Measurements from ENCODE around the gene SHC2.
"Not testable (repeated sequence)": the region's sequence is repeated elsewhere in the genome, so short reads cannot be mapped to it uniquely, and the experiment has no call there.

The SHC2 gene

GRCh38 chr19:397321-397720, 63.5 kb downstream of the SHC2 start:
- H3K9me2 ChIP-seq (replicated peaks; ENCODE audit: low read depth, low read length), result no peaks in the 10 kb centered on the region
- no peak overlapping the region for H3K4me3 ChIP-seq (ENCODE audit: low read length, poor library complexity, severe bottlenecking)
- no peaks in the 10 kb centered on the region for H3K4me1 ChIP-seq (ENCODE audit: insufficient read depth, low read length, poor library complexity, severe bottlenecking)
- no peak overlapping the region for H2AFZ ChIP-seq (ENCODE audit: low read length)
- TF ChIP-seq EZH2phosphoT487 (IDR thresholded peaks at IDR 0.05; ENCODE audit: borderline replicate concordance), result no peak
- no peak for TF ChIP-seq CTCF (conservative IDR thresholded peaks at IDR 0.05; ENCODE audit: low read length)
- H3K79me2 ChIP-seq (ENCODE audit: insufficient read depth, low read length), result no peaks in the 10 kb centered on the region
- H3K9me3 ChIP-seq (ENCODE audit: insufficient read depth, low read depth, low read length), result peaks cover 16% of the 10 kb centered on the region; the same call in 1 of the 2 replicates
- H3F3A ChIP-seq (ENCODE audit: low read depth), result no peaks in the 10 kb centered on the region
- no peaks in the 10 kb centered on the region for H3K36me3 ChIP-seq (ENCODE audit: insufficient read depth, low read length)
- no peaks in the 10 kb centered on the region for H4K20me1 ChIP-seq (ENCODE audit: insufficient read depth, low read length, poor library complexity, severe bottlenecking)
- no peak overlapping the region for H3K4me2 ChIP-seq (ENCODE audit: low read depth, low read length, poor library complexity, severe bottlenecking)
- H3K9ac ChIP-seq (ENCODE audit: low read depth, low read length, poor library complexity, severe bottlenecking), result no peak overlapping the region
- no peaks in the 10 kb centered on the region for H3K27me3 ChIP-seq (ENCODE audit: insufficient read depth, low read length, poor library complexity, severe bottlenecking)

- no peak for TF ChIP-seq CTCF (conservative IDR thresholded peaks at IDR 0.05; ENCODE audit: low read length)
- no peak for TF ChIP-seq EZH2phosphoT487 (IDR thresholded peaks at IDR 0.05; ENCODE audit: borderline replicate concordance)
- Histone ChIP-seq H3K4me3 (ENCODE audit: low read length, poor library complexity, severe bottlenecking) (no peak overlapping the region), H4K20me1 (ENCODE audit: insufficient read depth, low read length, poor library complexity, severe bottlenecking) (no peaks in the 10 kb centered on the region), H3F3A (ENCODE audit: low read depth) (no peaks in the 10 kb centered on the region), H3K4me1 (ENCODE audit: insufficient read depth, low read length, poor library complexity, severe bottlenecking) (no peaks in the 10 kb centered on the region), H3K27me3 (ENCODE audit: insufficient read depth, low read length, poor library complexity, severe bottlenecking) (no peaks in the 10 kb centered on the region), H2AFZ (ENCODE audit: low read length) (no peak overlapping the region), H3K9ac (ENCODE audit: low read depth, low read length, poor library complexity, severe bottlenecking) (no peak overlapping the region), H3K36me3 (ENCODE audit: insufficient read depth, low read length) (no peaks in the 10 kb centered on the region), H3K9me3 (ENCODE audit: insufficient read depth, low read depth, low read length) (peaks cover 25% of the 10 kb centered on the region; the same call in 1 of the 2 replicates), H3K4me2 (ENCODE audit: low read depth, low read length, poor library complexity, severe bottlenecking) (no peak overlapping the region), H3K79me2 (ENCODE audit: insufficient read depth, low read length) (no peaks in the 10 kb centered on the region), H3K9me2 (replicated peaks; ENCODE audit: low read depth, low read length) (no peaks in the 10 kb centered on the region)
Measured at GRCh38 chr19:395467-395866, 65.4 kb downstream of the SHC2 start.

- H3K36me3 ChIP-seq (ENCODE audit: insufficient read depth, low read length); H2AFZ ChIP-seq (ENCODE audit: low read length); H3K4me3 ChIP-seq (ENCODE audit: low read length, poor library complexity, severe bottlenecking); H3K9ac ChIP-seq (ENCODE audit: low read depth, low read length, poor library complexity, severe bottlenecking); H3K4me2 ChIP-seq (ENCODE audit: low read depth, low read length, poor library complexity, severe bottlenecking); H3K79me2 ChIP-seq (ENCODE audit: insufficient read depth, low read length); H4K20me1 ChIP-seq (ENCODE audit: insufficient read depth, low read length, poor library complexity, severe bottlenecking); H3F3A ChIP-seq (ENCODE audit: low read depth); H3K27me3 ChIP-seq (ENCODE audit: insufficient read depth, low read length, poor library complexity, severe bottlenecking); H3K9me2 ChIP-seq (replicated peaks; ENCODE audit: low read depth, low read length); H3K4me1 ChIP-seq (ENCODE audit: insufficient read depth, low read length, poor library complexity, severe bottlenecking): not testable (repeated sequence)
- peaks cover 25% of the 10 kb centered on the region; the same call in 1 of the 2 replicates for H3K9me3 ChIP-seq (ENCODE audit: insufficient read depth, low read depth, low read length)
Measured at GRCh38 chr19:394857-395256, 66.0 kb downstream of the SHC2 start.

- H2AFZ ChIP-seq (ENCODE audit: low read length); H4K20me1 ChIP-seq (ENCODE audit: insufficient read depth, low read length, poor library complexity, severe bottlenecking); H3K4me3 ChIP-seq (ENCODE audit: low read length, poor library complexity, severe bottlenecking); H3K4me1 ChIP-seq (ENCODE audit: insufficient read depth, low read length, poor library complexity, severe bottlenecking); H3K79me2 ChIP-seq (ENCODE audit: insufficient read depth, low read length); H3K9ac ChIP-seq (ENCODE audit: low read depth, low read length, poor library complexity, severe bottlenecking); H3F3A ChIP-seq (ENCODE audit: low read depth); H3K9me2 ChIP-seq (replicated peaks; ENCODE audit: low read depth, low read length); H3K27me3 ChIP-seq (ENCODE audit: insufficient read depth, low read length, poor library complexity, severe bottlenecking); H3K4me2 ChIP-seq (ENCODE audit: low read depth, low read length, poor library complexity, severe bottlenecking); H3K36me3 ChIP-seq (ENCODE audit: insufficient read depth, low read length): not testable (repeated sequence)
- peaks cover 26% of the 10 kb centered on the region; the same call in 1 of the 2 replicates for H3K9me3 ChIP-seq (ENCODE audit: insufficient read depth, low read depth, low read length)
Measured at GRCh38 chr19:393560-393959, 67.3 kb downstream of the SHC2 start.

Measured in Loucy (cell line).